ENCODE data around the gene MRPL9. TPM values are rescaled to one million over a fixed set of nuclear protein-coding genes. Genes with fewer than 3 reads are reported as not detected.

MRPL9 gene
- 100 to 1,000 TPM in 2 of 6 experiments, 10 to 100 TPM in 4; 91.4 to 116 (median 96.2) TPM for total RNA-seq (2021; fragmentation: NEBNext Ultra II Directional; extraction: Animal tissue kit (Norgen Biotek cat#: 25700))
- long read RNA-seq, transcript MRPL9-202 (7 exons, 1,296 nt) = major isoform, 61 of 74 reads
- long read RNA-seq, partial matches to known transcripts = 3 of 74 reads
- long read RNA-seq, other reads (novel, unspliced or antisense) = 6 of 74 reads

- H3K36me3 Mint-ChIP-seq (ENCODE audit: low read depth) = peaks cover 25% of the 10 kb centered on the region
- 0 out of 2 replicates have a peak, but pooled peaks have one; percentile 16 for TF ChIP-seq CTCF (IDR thresholded peaks at IDR 0.05)
- H3K4me1 Mint-ChIP-seq (ENCODE audit: low read depth) = peaks cover 45% of the 10 kb centered on the region
- H3K4me3 Mint-ChIP-seq = peak within 1 kb of the TSS; percentile 94
- peak; percentile 74 for DNase-seq
- peak within 1 kb of the TSS; percentile 98 for H3K27ac Mint-ChIP-seq
- H3K9me3 Mint-ChIP-seq = no peaks in the 10 kb centered on the region
- 0 out of 2 replicates have a peak, but pooled peaks cover 2% of the 10 kb centered on the region for H3K27me3 Mint-ChIP-seq (ENCODE audit: insufficient read depth)
These were observed at the start of gene MRPL9 for GRCh38 chr1:151762941-151763921. Gene MRPL9 (minus strand): TSS chr1:151763496. CDS start chr1:151763479, 17 bp downstream.

GRCh38 chr1:151811181-151811580 is 47.9 kb upstream of the MRPL9 start:
- Mint-ChIP-seq H3K27ac (no peak overlapping the region), H3K27me3 (ENCODE audit: insufficient read depth) (peaks cover 51% of the 10 kb centered on the region), H3K9me3 (no peaks in the 10 kb centered on the region), H3K36me3 (ENCODE audit: low read depth) (no peaks in the 10 kb centered on the region), H3K4me1 (ENCODE audit: low read depth) (no peaks in the 10 kb centered on the region; the same call in 1 of the 2 replicates), H3K4me3 (no peak overlapping the region; the same call in 1 of the 2 replicates)
- no peak for DNase-seq
- TF ChIP-seq CTCF (IDR thresholded peaks at IDR 0.05) = no peak

GRCh38 chr1:151809985-151810556 is 46.8 kb upstream of the MRPL9 start:
- TF ChIP-seq CTCF (IDR thresholded peaks at IDR 0.05) = no peak
- no peaks in the 10 kb centered on the region for H3K9me3 Mint-ChIP-seq
- H3K36me3 Mint-ChIP-seq (ENCODE audit: low read depth) = no peaks in the 10 kb centered on the region
- no peak overlapping the region for H3K4me3 Mint-ChIP-seq
- H3K27me3 Mint-ChIP-seq (ENCODE audit: insufficient read depth) = peaks cover 56% of the 10 kb centered on the region
- no peaks in the 10 kb centered on the region; the same call in 1 of the 2 replicates for H3K4me1 Mint-ChIP-seq (ENCODE audit: low read depth)
- DNase-seq = no peak
- no peak overlapping the region for H3K27ac Mint-ChIP-seq

GRCh38 chr1:151809290-151809984 is 46.1 kb upstream of the MRPL9 start:
- Mint-ChIP-seq H3K27me3 (ENCODE audit: insufficient read depth) (peaks cover 58% of the 10 kb centered on the region), H3K4me1 (ENCODE audit: low read depth) (no peaks in the 10 kb centered on the region; the same call in 1 of the 2 replicates), H3K4me3 (no peak overlapping the region), H3K36me3 (ENCODE audit: low read depth) (no peaks in the 10 kb centered on the region), H3K27ac (no peak overlapping the region), H3K9me3 (no peaks in the 10 kb centered on the region)
- DNase-seq = no peak
- TF ChIP-seq CTCF (IDR thresholded peaks at IDR 0.05) = no peak

GRCh38 chr1:151807766-151808165 is 44.5 kb upstream of the MRPL9 start:
- no peak overlapping the region for H3K4me3 Mint-ChIP-seq
- H3K9me3 Mint-ChIP-seq = no peaks in the 10 kb centered on the region
- no peaks in the 10 kb centered on the region; the same call in 1 of the 2 replicates for H3K4me1 Mint-ChIP-seq (ENCODE audit: low read depth)
- no peak overlapping the region for H3K27ac Mint-ChIP-seq
- H3K36me3 Mint-ChIP-seq (ENCODE audit: low read depth) = no peaks in the 10 kb centered on the region
- peaks cover 65% of the 10 kb centered on the region for H3K27me3 Mint-ChIP-seq (ENCODE audit: insufficient read depth)
- no peak for TF ChIP-seq CTCF (IDR thresholded peaks at IDR 0.05)
- no peak for DNase-seq
